Cortex of kidney (tissue), 1 donor: ENCODE results near the gene DUSP8.

Source experiments
- DNase-seq: peaks from one replicate; lab custom pipeline; 2025; lab: John Stamatoyannopoulos, UW

The DUSP8 gene

DNA sequence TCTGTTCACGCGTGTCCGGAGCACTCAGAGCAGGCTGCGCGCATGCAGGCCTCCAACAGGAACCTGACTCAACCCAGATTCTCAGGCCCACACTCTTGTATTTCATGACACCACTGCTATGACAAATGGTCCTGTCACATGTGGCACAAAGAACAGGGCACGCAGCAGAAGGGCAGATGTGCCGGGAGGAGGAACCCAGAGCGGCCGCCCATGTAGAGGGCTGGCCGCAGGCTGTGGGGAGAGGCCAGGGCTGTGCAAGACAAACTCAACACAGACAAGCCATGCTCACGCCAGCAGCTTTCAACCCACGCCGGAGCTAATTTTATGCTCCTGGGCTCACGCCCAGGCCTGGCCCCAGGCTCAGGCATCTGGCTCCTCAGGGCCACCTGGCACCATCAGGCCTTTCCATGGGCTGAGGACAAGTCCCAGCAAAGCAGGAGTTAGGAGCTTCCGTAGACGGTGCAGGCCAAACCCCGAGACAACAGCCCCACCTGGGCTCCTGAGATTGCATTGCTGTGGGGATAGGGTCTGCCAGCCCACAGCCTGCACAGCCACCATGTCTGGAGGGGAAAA, 40.0 kb downstream of the DUSP8 start:
- no peak for DNase-seq

DNA sequence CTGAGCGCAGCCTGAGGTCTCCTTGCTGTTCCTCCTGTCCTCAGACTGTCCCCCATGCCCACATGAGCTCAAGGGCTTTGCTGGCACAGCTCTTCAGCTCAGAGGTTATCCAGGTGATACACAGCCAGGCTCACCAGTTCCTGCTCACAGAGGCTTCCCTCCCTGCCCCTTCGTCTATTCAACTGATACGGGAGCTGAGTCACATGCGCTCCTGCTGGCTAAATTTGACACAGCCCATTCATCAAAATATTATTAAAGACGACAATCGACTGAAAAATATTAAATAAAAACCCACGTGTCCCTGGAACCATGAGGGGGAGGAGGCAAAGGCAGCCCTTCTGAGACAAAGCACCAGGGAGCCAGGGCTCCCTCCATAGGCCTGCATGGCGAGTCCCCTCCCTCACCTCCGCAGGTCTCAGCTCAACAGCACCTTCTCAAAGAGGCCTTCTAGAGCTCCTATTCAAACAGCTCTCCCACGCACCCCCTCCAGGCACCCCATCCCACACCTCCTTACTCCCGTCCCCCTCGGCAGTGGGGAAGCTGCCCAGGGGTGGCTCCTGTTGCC, 40.5 kb downstream of the DUSP8 start:
- DNase-seq, result no peak

DNA sequence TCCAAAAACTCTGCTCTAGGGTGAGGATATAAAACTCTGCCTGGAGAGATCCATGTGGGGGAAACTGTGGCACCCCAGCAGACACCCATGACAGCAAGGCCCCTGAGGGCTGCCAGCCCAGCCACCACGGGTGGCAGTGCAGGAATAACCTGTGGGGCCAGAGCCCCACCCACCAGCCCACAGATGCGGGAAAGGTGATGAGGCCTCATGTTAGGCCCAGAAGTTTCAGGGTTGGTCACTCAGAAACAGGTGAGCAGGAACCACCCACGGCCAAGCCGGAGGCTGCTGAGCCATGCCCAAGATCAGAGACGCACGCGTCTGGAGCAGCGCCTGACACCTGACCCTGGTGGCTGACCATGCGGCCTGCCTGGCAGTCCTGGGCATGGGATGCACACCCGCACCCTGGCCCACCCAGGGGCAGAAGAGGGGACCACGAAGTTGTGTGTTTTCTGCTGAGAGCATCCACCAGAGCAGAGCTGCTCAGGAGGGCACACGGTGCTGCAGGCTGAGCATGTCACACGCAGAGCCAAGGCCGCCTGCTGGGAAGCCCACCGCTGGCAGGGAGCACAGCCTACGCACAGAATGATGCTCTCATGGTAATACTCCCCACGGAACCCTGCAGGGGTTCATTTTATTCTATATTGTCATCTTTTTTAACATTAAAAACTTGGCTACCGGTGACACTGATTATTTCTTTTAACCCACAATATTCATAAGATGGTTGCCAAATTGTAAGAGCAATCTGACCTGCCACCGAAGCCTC, 41.2 kb downstream of the DUSP8 start:
- DNase-seq, result no peak

DNA sequence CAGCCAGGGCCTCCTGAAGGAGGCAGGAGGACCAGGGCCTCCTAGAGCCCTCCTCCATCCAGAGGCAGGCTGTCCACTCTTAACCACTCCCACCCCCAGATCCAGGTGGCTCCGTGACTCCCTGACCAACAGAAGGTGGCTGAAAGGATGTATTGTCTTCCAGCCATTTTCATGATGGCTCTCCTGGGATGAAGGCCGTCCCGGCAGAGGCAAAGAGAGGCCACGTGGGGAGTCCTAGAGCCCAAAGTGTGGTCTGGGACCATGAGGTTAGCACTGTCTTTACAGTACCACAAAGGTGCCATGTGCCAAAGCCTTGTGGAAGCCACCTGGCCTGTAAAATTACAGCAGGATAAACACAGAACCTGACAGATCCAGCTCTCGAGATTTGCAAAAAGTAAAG, 42.3 kb downstream of the DUSP8 start:
- DNase-seq, result no peak

DNA sequence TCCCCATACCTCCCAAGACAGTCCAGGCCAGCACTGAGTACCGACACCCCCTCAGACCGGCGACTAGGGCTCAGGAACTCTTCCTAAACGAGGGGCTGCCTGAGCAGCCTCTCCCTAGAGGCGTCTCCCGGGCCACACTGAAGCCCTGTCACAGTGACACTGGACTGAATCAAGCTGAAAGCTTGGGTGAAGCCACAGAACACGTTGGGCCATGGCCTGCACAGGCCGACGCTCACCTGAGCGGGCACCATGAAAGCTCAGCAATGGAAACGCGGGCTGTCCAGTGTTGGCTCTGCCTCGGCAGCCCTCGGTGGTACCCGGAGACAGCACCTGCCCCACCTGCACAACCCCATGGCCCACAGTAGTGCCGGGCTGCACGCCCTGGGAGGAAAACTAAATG, 42.8 kb downstream of the DUSP8 start:
- no peak for DNase-seq

DNA sequence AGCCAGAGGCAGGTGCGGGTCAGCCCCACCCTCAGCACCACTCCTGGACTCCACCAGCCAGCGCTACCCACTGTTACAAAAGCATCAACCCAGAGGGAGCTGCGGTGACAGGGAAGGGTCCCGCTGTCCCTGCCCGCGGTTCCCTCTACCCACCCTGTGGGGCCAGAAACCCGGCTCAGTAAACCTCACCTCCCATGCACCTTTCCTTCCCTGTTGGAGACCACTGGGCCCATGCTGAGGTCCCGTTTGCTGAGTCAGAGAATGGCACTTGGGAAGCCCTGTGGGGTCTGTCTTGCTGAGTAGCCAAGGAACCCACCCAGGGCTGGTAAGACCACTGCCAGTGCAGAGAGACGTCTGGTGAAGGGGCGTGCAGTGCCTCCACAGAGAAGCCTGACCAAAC, 43.4 kb downstream of the DUSP8 start:
- no peak for DNase-seq

DNA sequence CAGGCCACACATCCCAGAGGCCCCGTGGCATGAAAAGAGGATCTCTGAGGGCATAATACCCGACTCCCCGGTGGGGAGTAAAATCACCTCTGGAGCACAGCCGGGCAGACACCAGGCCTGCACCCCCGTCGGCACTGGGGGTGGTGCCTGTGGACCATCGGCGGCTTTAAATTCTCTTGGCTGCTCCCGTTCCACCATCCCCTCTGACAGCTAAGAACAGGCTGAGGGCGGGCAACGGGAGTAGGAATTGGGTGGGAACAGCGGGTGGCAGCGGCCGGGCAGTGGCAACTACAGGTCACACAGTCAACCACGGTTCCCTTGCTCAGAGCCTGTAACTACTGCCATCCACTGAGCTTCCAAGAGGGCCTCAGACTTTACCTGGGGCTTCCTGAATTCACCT, 45.3 kb downstream of the DUSP8 start:
- no peak for DNase-seq

DNA sequence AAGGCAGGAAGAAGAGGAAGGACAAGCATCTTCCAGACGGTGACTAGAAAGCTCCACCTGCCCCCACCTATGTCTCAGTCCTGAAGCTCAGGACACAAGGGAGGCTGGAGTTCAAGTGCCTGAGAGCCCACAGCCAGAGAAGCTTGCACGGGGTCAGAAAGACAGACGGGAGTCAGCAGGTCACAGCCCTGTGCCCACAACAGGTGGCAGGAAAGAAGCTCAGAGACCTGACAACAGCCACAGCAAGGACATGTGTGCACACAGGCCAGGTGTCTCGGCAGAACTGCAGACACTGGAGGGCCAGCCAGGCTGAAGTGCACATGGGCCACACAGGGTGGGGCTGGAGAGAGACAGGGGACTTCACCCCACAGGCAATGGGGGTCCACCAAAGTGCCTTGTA, 48.3 kb downstream of the DUSP8 start:
- DNase-seq, result no peak

DNA sequence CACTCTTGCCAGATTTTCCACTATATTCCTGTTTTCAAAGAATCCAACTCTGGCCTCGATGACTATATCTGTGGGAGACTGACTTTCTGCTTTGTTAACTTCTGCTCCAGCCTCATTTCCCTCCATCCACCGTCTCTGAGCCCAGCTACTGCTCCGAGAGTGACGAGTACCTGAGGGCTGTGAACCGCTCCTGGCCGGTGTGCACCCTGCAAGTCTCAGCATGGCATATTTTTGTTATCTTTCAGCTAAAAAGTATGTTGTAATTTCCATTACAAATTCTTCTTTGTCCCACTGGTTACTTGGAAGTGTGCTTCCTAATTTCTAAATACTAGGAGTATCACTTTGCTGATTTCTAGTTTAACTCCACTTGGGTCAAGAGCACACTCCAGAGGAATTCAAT, 49.0 kb downstream of the DUSP8 start:
- no peak for DNase-seq

DNA sequence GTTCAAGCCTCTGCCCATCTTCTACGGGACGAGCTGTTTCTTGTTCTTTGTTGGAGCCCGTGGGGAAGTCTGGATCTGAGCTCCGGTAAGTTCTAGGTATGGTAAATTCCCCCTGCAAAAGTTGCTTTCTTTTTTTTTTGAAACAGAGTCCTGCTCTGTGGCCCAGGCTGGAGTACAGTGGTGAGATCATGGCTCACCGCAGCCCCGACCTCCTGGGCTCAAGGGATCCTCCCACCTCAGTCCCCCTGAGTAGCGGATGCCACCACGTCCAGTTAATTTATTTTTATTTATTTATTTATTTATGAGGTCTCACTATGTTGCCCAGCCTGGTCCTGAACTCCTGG, 50.0 kb downstream of the DUSP8 start:
- no peak for DNase-seq

DNA sequence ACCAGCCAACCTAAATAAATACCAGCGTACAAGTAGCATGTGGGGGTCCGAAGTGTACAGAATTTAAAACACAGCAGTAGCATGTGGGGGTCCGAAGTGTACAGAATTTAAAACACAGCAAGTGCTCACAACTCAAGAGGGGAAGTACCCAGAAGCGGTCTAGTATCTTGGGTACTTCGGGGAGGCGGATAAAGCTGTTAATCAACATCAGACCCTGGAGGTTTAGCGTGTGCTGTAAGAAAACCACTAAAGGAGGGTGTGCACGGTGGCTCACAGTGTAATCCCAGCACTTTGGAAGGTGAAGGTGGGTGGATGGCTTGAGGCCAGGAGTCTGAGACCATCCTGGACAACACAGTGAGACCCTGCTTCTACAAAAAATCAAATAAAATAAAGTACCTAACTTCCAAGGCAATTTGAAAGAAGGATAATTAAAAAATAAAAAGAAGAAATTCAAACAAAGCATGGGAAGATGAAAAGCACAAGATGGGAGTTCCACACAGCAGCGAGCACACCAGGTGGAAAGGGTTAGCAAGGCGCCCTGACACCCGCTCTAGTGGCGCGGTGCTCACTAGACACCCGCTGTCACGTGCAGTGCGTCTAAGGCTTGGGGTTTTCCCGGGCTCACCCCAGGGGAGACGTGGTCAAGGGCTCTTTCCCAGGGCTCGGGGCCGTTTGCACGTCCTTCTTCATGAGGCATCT, 50.5 kb downstream of the DUSP8 start:
- no peak for DNase-seq

DNA sequence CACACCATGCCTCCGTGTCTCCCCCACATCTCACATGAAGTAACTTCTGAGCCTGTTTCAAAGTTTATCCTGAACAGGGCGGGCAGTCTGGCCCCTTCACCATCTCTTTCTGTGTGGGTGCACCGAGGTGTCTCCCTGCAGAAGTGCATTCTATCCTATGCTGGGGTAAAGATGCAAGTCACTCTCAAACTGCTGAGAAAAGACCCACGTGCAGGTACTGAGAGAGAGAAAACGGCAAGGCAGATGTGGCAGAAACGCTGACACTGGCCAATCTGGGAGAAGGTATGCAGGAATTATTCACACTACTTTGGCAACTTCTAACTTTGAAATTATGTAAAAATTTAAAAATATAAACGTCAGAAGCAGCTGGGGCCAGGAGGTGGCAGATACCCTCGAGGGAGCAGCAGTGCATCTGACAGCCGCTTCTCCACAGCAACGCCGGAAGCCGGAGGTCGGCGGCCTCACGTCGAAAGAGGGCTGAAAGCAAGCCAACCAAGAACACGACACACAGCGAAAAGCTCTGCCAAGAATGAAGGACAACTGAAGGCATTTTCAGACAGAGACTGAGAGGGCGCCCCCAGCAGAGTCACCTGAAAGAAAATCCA, 51.3 kb downstream of the DUSP8 start:
- no peak for DNase-seq

DNA sequence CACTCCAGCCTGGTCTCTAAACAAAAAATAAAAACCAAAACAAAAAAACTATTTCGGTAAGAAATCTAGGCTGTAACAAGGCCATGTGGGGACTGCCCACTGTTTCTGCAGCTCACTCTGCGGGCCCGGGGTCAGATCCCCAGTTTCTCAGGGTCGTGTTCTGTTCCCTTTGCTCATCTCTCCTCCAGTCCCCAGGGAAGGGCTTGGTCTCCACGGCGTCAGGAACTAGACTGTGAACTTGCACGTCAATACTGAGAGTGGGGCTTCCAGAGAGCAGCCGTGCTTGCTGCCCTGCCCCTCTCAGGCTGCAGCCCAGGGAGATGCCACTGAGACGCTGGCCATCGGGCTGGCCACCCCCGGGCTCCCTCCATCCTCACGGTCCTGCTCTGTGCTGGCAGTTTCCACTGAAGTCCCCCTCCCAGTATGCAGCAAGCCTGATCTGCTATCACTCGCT, 51.8 kb downstream of the DUSP8 start:
- no peak for DNase-seq

DNA sequence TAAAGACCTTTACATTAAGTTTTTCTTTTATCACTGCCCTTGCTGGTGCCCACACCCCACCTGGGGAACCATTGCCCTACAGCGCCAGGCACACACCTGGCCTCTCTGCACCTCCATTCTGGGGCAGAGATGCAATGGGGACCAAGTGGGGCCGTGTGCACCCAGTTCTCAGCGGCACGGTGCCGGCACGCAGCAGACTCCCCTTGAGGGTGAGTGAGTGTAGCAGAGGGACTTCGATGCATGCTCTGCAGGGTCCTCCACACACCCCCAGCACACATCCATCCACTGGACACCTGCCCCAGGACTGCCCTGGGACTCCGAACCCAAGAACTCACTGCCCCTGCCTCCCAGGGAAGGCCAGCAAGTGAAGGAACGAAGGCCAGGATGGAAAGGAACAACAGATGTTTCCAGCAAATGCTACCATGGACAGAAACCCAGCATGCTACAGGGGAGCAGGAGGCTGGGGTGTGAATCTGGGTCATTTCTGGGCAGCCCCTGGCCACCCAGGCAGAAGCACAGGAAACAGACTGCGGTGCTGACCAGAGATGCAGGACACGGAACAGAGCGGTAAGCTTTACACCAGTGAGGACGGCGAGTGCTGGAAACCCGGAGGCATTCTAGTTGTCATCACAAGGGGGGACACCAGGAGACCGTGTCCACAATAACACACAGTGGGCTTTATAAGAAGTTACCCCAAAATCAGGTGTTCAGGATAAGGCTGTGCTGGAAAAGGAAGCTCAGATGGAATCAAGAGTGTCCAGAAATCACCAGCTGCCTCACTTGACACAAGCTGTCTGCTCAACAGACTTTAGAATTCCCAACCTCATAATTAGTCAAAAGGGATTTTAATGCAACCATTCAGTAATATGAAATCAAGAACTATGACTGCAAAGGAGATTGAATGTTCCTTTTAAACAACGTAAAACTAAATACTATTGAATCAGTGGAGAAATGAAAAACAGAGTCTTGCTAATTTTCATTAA, 52.8 kb downstream of the DUSP8 start:
- no peak for DNase-seq

DNA sequence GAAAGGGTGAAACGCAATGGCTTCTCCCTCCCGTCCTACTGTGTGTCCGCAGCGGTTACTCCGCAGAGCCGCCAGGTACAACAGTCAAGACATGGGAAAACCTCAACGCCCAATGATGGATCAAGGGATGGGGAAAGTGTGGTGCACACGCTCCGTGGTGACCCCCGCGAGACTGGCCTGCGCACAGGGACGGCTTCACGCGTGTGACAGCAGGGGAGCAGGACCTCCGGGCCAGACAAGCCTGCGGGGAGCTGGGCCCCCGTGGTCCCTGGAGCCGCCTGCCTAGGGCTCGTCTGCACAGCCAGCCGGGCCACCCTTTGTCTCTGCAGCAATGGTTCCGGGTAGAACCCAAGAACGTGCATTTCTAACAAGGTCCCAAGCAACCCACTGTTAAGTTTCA, 53.8 kb downstream of the DUSP8 start:
- DNase-seq, result no peak

DNA sequence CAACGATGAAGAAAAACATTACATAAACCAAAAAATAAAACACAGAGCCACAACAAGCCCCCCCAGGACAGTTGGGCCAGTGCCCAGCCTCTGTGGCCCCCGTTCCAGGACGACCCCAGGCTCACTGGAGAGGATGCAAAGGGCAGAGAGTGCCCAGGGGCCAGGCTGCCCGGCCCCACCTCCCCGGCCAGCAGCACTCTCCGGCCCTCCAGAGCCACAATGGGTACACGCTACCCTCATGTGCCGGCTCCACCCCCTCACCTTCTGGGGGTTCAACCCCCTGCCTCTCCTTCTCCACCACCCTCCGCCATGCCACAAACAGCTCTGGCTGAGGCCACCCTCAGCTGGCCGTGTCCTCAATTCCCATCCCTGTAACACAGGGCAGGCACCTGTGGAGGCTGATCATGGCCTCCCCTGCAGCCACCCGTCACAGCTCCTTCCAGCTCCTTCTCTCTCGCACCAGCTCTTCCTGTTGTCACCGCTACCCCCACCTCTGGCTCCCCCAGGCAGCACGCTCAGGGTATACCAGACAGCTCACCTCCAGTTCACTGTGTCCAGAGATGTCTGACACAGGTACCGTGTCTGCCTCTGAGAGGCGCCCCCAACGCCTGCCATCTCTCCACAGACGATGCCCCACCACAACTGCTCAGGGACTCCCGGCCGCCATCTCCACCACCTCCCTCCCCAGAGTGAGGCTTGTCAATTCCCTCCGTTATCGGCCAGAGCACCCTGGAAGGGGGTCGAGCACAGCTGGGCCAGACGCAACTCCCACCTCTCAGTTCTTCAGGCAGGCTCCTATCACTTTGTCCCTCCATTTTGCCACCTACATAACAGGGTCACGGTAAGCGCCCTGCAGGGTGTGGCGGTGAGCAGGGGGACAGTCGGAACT, 54.7 kb downstream of the DUSP8 start:
- no peak for DNase-seq

DNA sequence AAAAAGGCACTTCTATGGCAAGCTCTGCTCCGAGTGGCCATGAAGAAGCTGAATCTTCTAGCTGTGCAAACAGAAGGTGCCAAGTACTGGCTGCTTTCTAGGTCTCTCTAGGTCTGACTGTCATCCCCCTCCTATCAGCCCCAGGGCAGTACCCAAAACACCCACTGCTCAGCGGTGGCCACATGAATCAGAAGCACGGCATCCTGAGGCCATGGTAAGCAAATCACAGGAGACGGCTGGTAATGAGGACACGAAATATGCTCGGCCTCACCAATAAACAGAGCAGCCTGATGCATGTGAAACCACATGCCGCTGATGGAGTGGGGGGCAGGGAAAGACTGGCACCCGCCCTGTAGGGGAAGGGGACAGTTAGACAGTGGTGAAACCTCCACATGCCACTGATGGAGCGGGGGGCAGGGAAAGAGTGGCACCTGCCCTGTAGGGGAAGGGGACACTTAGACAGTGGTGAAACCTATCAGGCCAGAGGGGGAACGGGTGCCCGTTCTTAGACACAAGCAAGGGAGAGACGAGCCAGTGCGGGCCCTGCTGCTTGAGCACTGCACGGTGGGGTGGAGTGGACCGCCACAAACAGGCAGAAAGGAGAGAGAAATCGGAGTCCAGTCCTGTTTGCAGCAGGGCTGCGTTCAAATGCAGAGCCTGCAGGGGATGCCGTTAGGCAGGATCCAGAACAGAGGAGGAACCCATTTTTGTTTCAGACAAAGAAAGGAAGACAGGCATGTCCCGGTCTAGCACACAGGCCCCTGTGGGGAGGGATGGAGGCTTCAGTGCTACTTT, 55.6 kb downstream of the DUSP8 start:
- no peak for DNase-seq

DNA sequence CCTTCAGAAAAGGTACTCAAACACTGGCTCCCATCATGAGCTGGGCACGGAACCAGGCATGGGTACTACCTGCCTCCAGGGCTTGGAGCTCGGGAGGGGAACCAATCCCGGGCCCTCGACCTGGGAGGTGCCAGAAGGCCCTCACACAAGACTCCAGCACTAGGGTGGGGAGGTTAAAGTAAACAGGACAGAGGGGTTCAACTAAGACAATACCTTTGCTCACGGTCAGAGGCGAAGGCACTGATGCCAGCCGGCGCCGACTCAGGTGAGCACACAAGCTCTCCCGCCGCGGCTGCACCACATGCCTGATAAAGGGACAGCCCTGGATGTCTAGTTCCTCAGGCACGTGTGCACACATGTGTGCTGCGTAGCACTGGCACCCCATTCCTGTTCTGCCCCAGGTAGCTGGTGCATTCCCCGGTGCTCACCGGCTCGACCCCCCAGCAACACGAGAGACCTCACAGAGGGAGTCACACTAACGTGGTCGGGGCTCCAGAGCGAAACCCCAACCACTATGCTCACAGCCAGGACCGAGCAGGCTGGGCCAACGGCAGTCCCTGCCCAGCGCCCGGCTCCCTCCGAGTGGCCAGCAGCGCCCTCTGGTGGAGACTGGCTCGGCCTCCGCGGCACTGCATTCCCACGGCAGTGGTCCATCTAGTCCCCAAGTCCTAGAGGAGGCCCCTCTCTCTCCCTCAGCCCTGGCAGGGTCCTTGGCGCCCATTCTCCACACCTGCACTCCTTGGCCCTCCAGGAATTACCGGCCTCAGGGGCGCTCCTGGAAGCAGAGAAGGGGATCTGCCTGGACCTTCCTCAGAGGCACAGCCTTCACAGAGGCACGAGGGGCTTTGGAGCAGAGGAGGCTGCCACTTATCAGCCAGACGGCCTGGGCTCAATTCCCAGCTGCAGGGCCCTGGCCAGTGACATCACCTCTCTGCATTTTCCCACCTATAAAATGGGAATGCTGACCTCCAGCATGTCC, 56.7 kb downstream of the DUSP8 start:
- DNase-seq, result no peak
